Mesenchymal stem cell (in vitro differentiated cells and primary cell): ENCODE measurements around the gene PHKB.

Source experiments
- DNase-seq: peaks from one replicate; pipeline ENCODE4 v3.0.0-alpha.2; 2013
- H2AFZ ChIP-seq: one replicate; pipeline ENCODE4 v1.6.1; 2013; ENCODE audit warnings: low read depth, mild to moderate bottlenecking, control low read depth, inconsistent platforms, low read length, moderate library complexity
- H2AK5ac ChIP-seq: 2 replicates; pipeline ENCODE4 v1.6.1; 2013; ENCODE audit warnings: low read length, moderate library complexity, mild to moderate bottlenecking, inconsistent platforms; ENCODE audit not compliant: severe bottlenecking
- H2BK120ac ChIP-seq: one replicate; pipeline ENCODE4 v1.6.1; 2013; ENCODE audit warnings: low read depth, mild to moderate bottlenecking, inconsistent platforms, low read length, moderate library complexity
- H2BK12ac ChIP-seq, 2 experiments: one replicate each; pipeline ENCODE4 v1.6.1; 2013; ENCODE audit warnings: inconsistent platforms in 2 of 2, low read length in 2 of 2, mild to moderate bottlenecking in 2 of 2, moderate library complexity in 2 of 2, control low read depth in 1 of 2
- H2BK15ac ChIP-seq: one replicate; pipeline ENCODE4 v1.6.1; 2013; ENCODE audit warnings: mild to moderate bottlenecking, low read depth, inconsistent platforms; ENCODE audit not compliant: poor library complexity, severe bottlenecking
- H2BK5ac ChIP-seq: 2 replicates; pipeline ENCODE4 v1.6.1; 2013; ENCODE audit warnings: low read depth, mild to moderate bottlenecking, low read length, control low read depth, inconsistent platforms; ENCODE audit not compliant: poor library complexity, severe bottlenecking
- H3K14ac ChIP-seq, 2 experiments: one replicate each; pipeline ENCODE4 v1.6.1; 2013; ENCODE audit warnings: inconsistent platforms in 2 of 2, low read length in 2 of 2, control low read depth in 1 of 2, mild to moderate bottlenecking in 1 of 2, moderate library complexity in 1 of 2
- H3K18ac ChIP-seq, 2 experiments: one replicate each; pipeline ENCODE4 v1.6.1; 2013; ENCODE audit warnings: inconsistent platforms in 2 of 2, low read length in 2 of 2, control low read depth in 1 of 2, low read depth in 1 of 2, mild to moderate bottlenecking in 1 of 2
- H3K23ac ChIP-seq, 2 experiments: one replicate each; pipeline ENCODE4 v1.6.1; 2013; ENCODE audit warnings: inconsistent platforms in 2 of 2, low read length in 2 of 2, mild to moderate bottlenecking in 2 of 2, moderate library complexity in 2 of 2, control low read depth in 1 of 2
- H3K27ac ChIP-seq: 2 replicates; pipeline ENCODE4 v1.5.1; 2013; ENCODE audit warnings: mild to moderate bottlenecking, moderate library complexity, low read length, control low read depth, inconsistent platforms; ENCODE audit not compliant: poor library complexity, severe bottlenecking
- H3K27me3 ChIP-seq, 2 experiments: 2 replicates each; pipeline versions ENCODE4 v1.6.1 to v1.7.0; 2013; ENCODE audit warnings: low read length in 2 of 2, mild to moderate bottlenecking in 2 of 2, moderate library complexity in 2 of 2, control low read depth in 1 of 2, inconsistent platforms in 1 of 2; ENCODE audit not compliant: control insufficient read depth in 1 of 2, insufficient read depth in 1 of 2
- H3K36me3 ChIP-seq, 2 experiments: 2 replicates each; pipeline versions ENCODE4 v1.6.1 to v1.7.0; 2013; ENCODE audit warnings: low read length in 2 of 2, control low read depth in 1 of 2, inconsistent platforms in 1 of 2, low read depth in 1 of 2, mild to moderate bottlenecking in 1 of 2; ENCODE audit not compliant: insufficient read depth in 2 of 2, control insufficient read depth in 1 of 2
- H3K4ac ChIP-seq, 2 experiments: one replicate each; pipeline ENCODE4 v1.6.1; 2013; ENCODE audit warnings: inconsistent platforms in 2 of 2, low read length in 2 of 2, mild to moderate bottlenecking in 2 of 2, moderate library complexity in 2 of 2, control low read depth in 1 of 2, low read depth in 1 of 2
- H3K4me1 ChIP-seq: 2 replicates; pipeline ENCODE4 v1.6.1; 2013; ENCODE audit warnings: low read depth, low read length, control low read depth; ENCODE audit not compliant: control insufficient read depth, insufficient read depth
- H3K4me2 ChIP-seq: 2 replicates; pipeline ENCODE4 v1.6.1; 2013; ENCODE audit warnings: low read length, mild to moderate bottlenecking, inconsistent platforms; ENCODE audit not compliant: poor library complexity, severe bottlenecking
- H3K4me3 ChIP-seq, 2 experiments: 2 replicates each; pipeline versions ENCODE4 v1.5.1 to v1.7.0; 2013; ENCODE audit warnings: low read length in 2 of 2, mild to moderate bottlenecking in 2 of 2, control low read depth in 1 of 2, low read depth in 1 of 2; ENCODE audit not compliant: insufficient read depth in 1 of 2
- H3K79me1 ChIP-seq: replicated peaks from 2 replicates; pipeline ENCODE4 v1.6.1; 2013; ENCODE audit warnings: mild to moderate bottlenecking, control low read depth, low read length, inconsistent platforms; ENCODE audit not compliant: poor library complexity, severe bottlenecking
- H3K9ac ChIP-seq: 2 replicates; pipeline ENCODE4 v1.7.0; 2013; ENCODE audit warnings: mild to moderate bottlenecking, low read length, moderate library complexity
- H3K9me3 ChIP-seq: 2 replicates; pipeline ENCODE4 v1.7.0; 2013; ENCODE audit warnings: mild to moderate bottlenecking, low read length; ENCODE audit not compliant: control insufficient read depth
- H4K8ac ChIP-seq: one replicate; pipeline ENCODE4 v1.6.1; 2013; ENCODE audit warnings: inconsistent platforms, mild to moderate bottlenecking, low read length, moderate library complexity
- H4K91ac ChIP-seq: one replicate; pipeline ENCODE4 v1.6.1; 2013; ENCODE audit warnings: mild to moderate bottlenecking, low read length, inconsistent platforms
- WGBS: methylation state at CpG from one replicate; pipeline ENCODE4 v1.1.7; 2013; ENCODE audit warnings: mixed read lengths; 5-methylcytosine and 5-hydroxymethylcytosine counted together

Gene PHKB

GRCh38 chr16:47480410-47480809, 19.3 kb downstream of the PHKB start:
- Histone ChIP-seq H2AK5ac (no peak overlapping the region), H2AFZ (no peak overlapping the region), H3K4me1 (no peaks in the 10 kb centered on the region), H3K14ac (no peak overlapping the region), H3K4me2 (no peak overlapping the region), H3K23ac (no peak overlapping the region), H2BK15ac (no peak overlapping the region), H3K27me3 (no peaks in the 10 kb centered on the region), H2BK120ac (no peak overlapping the region), H3K27ac (no peak overlapping the region), H2BK12ac (no peak overlapping the region), H3K4me3 (no peak overlapping the region), H3K9ac (no peak overlapping the region), H3K79me1 (peaks cover 18% of the 10 kb centered on the region), H4K91ac (no peak overlapping the region), H3K18ac (no peak overlapping the region), H3K4ac (no peak overlapping the region), H3K9me3 (no peaks in the 10 kb centered on the region), H4K8ac (no peak overlapping the region), H2BK5ac (no peak overlapping the region), H3K36me3 (peaks cover 0 to 2% of the 10 kb centered on the region in 2 experiments)
- no CpG with 5 or more reads among the region's 3 CpGs for WGBS
- DNase-seq: no peak

GRCh38 chr16:47481698-47482374, 20.7 kb downstream of the PHKB start:
- H2BK15ac ChIP-seq: no peak overlapping the region
- H3K36me3 ChIP-seq: peaks cover 0 to 2% of the 10 kb centered on the region in 2 experiments
- H4K8ac ChIP-seq: no peak overlapping the region
- H2AK5ac ChIP-seq: no peak overlapping the region
- no peak overlapping the region for H4K91ac ChIP-seq
- peaks cover 21% of the 10 kb centered on the region for H3K79me1 ChIP-seq
- H3K4me3 ChIP-seq: no peak overlapping the region
- H3K4me1 ChIP-seq: no peaks in the 10 kb centered on the region
- H2AFZ ChIP-seq: no peak overlapping the region
- no peak overlapping the region for H3K18ac ChIP-seq
- no peak overlapping the region for H2BK12ac ChIP-seq
- H3K9me3 ChIP-seq: no peaks in the 10 kb centered on the region
- H3K9ac ChIP-seq: no peak overlapping the region
- 80% methylated on average over 5 of the region's 6 CpGs for WGBS
- H3K4ac ChIP-seq: no peak overlapping the region
- H3K27me3 ChIP-seq: no peaks in the 10 kb centered on the region
- no peak for DNase-seq
- no peak overlapping the region for H2BK5ac ChIP-seq
- no peak overlapping the region for H3K4me2 ChIP-seq
- no peak overlapping the region for H2BK120ac ChIP-seq
- H3K23ac ChIP-seq: no peak overlapping the region
- H3K27ac ChIP-seq: no peak overlapping the region
- H3K14ac ChIP-seq: no peak overlapping the region

DNA sequence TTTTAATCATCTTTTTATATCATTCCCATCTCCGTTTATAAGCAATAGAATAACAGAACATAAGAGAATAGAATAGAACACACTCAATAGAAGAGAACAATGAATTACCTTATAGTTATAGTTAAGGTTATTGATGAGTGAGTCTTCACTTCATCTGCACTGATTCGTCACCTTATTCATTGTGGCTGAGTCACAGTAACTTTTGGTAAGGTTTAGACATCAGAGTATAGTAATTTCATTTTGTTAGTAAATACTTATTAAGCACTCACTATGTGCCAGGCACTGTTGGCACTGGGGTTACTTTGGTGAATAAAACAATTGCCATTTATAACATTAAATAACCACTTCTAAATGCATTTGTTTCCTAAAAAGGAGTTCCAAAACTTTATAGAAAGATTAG, 22.5 kb downstream of the PHKB start:
- no peak overlapping the region for H2BK15ac ChIP-seq
- H2BK120ac ChIP-seq: no peak overlapping the region
- H2AK5ac ChIP-seq: no peak overlapping the region
- H3K23ac ChIP-seq: no peak overlapping the region
- no peak overlapping the region for H3K4me2 ChIP-seq
- WGBS: no CpG with 5 or more reads among the region's 2 CpGs
- no peak overlapping the region for H2BK12ac ChIP-seq
- no peak overlapping the region for H2BK5ac ChIP-seq
- no peak for DNase-seq
- H3K14ac ChIP-seq: no peak overlapping the region
- no peak overlapping the region for H4K91ac ChIP-seq
- H3K9me3 ChIP-seq: peaks cover 11% of the 10 kb centered on the region
- H3K4me1 ChIP-seq: no peaks in the 10 kb centered on the region
- H3K9ac ChIP-seq: no peak overlapping the region
- no peak overlapping the region for H4K8ac ChIP-seq
- no peaks in the 10 kb centered on the region for H3K36me3 ChIP-seq
- H3K4me3 ChIP-seq: no peak overlapping the region
- H3K18ac ChIP-seq: no peak overlapping the region
- H2AFZ ChIP-seq: no peak overlapping the region
- H3K27ac ChIP-seq: no peak overlapping the region
- no peak overlapping the region for H3K4ac ChIP-seq
- peaks cover 24% of the 10 kb centered on the region for H3K79me1 ChIP-seq
- H3K27me3 ChIP-seq: no peaks in the 10 kb centered on the region

DNA sequence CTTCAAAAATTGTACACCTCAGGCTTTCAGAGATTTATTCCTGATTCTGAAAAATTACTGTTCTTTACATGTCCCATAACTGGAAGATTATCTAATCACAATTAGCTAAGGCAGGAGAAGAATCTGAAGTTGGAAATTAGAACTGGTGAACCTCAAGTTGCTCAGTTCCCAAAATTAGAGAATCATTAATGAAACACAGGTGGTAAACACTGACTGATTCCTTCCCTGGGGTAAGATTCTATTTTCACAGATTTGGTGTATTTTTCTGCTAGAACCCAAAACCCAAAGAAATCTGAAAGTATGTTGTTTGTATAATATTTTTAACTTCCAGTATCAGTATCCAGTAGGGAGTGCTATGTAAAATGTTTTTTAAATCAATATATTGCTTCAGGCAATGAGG, 25.7 kb downstream of the PHKB start:
- Histone ChIP-seq H2BK12ac (no peak overlapping the region), H3K27me3 (no peaks in the 10 kb centered on the region), H3K18ac (no peak overlapping the region), H3K4me3 (no peak overlapping the region), H3K36me3 (no peaks in the 10 kb centered on the region), H2AK5ac (no peak overlapping the region), H4K91ac (no peak overlapping the region), H2BK5ac (no peak overlapping the region), H3K9me3 (peaks cover 35% of the 10 kb centered on the region), H2AFZ (no peak overlapping the region), H2BK15ac (no peak overlapping the region), H4K8ac (no peak overlapping the region), H3K4me2 (no peak overlapping the region), H3K79me1 (peaks cover 13% of the 10 kb centered on the region), H3K4ac (no peak overlapping the region), H3K9ac (no peak overlapping the region), H2BK120ac (no peak overlapping the region), H3K23ac (no peak overlapping the region), H3K14ac (no peak overlapping the region), H3K27ac (no peak overlapping the region), H3K4me1 (no peaks in the 10 kb centered on the region)
- no peak for DNase-seq
